GM12864 (cell line): ENCODE data around the gene DUOX2.

Experiments used
- DNase-seq: peaks from one replicate; pipeline ENCODE4 v3.0.0-alpha.2; 2011; ENCODE audit warnings: low read depth
- H3K4me3 ChIP-seq: 2 replicates; pipeline ENCODE4 v1.5.1; 2011; ENCODE audit warnings: mild to moderate bottlenecking, low read depth, low read length, control low read depth
- CTCF ChIP-seq: IDR thresholded peaks from 2 replicates; pipeline ENCODE4 v1.5.1; 2011; ENCODE audit warnings: low read depth, mild to moderate bottlenecking, moderate library complexity, low read length, control low read depth, inconsistent platforms; ENCODE audit errors: missing control alignments

DUOX2 gene

DNA sequence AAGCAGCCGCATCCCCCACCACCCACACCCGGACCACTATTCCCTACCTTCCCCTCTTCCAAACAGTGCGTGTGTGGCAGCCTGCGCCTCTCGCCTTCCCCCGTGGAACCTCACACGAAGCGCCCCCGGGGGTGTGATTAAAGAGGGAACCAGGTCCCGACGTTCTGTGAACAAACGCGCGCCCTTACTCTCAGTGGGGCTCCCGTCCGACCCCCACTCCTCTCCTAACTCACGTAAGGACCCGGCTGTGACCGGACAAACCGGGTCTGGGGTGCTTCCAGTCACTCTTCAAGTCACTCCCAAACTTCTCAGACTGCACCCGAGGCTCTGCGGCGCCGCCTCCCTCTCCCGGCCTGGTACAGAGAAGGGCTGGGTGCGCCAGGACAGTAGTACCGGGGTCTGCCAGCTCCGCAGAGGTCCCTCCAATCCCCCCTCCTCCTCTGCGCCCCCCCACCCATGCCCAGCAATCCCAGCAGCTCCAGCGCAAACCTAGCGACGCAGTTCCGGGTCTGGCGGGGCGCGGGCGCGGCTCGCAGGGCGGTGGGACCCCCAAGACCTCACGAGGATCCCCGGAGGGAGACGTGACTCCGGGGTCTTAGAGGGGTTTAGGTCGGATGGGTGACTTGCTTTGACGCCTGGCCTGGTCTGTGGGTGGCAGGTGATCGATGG lies 15.1 kb upstream of the DUOX2 start:
- no peak overlapping the region for H3K4me3 ChIP-seq
- TF ChIP-seq CTCF, result no peak
- no peak for DNase-seq

DNA sequence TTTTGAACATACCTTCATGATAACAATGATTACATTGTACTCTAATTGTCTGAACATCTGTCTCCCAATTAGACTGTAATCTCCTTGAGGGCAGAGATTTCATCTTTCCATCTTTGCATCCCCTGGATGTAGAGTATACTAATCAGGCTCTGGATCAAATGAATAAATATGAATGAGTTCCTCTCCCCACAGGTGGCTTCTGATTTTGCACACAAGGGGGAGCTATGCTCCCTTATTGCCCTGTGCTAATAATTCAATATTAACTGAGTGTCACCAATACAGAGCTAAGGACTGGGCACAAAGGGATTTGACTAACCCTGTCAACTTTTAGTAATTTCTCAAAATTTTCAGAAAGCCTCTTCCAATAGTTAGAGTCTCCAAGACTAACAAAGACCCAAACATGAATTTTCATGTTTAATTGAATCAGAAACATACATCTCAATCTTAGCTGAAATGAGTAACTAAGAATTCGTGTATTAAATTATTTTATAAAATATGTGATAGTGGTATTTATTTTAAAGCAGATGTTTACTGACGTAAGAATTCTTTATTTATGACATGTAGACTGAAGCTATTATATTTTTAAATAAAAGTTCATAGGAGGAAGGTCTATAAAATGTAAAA lies 12.7 kb upstream of the DUOX2 start:
- DNase-seq, result no peak
- no peak overlapping the region for H3K4me3 ChIP-seq
- peak; percentile 65 for TF ChIP-seq CTCF

DNA sequence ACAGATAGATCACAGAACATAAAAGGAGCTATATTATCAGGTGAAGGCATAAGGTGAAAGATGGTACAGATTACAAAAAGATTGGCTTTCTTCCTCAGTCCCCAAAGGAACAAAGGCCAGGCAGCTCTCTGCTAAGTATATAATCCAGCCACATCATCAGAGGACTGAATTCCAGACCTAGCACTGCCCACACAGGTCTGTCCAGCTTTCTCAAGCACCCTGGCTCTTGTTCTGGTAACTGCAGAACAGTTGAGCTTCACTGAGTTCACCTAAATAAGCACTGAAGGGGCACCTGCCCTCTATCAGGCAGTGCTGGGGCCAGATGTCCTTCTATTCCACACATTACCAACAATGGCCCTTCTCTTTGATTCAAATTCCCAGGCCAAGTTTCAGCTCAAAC lies 9.4 kb upstream of the DUOX2 start:
- no peak for TF ChIP-seq CTCF
- no peak for DNase-seq
- no peak overlapping the region for H3K4me3 ChIP-seq

GRCh38 chr15:45122719-45123118 lies 8.7 kb upstream of the DUOX2 start:
- no peak for DNase-seq
- no peak overlapping the region for H3K4me3 ChIP-seq
- TF ChIP-seq CTCF, result no peak

DNA sequence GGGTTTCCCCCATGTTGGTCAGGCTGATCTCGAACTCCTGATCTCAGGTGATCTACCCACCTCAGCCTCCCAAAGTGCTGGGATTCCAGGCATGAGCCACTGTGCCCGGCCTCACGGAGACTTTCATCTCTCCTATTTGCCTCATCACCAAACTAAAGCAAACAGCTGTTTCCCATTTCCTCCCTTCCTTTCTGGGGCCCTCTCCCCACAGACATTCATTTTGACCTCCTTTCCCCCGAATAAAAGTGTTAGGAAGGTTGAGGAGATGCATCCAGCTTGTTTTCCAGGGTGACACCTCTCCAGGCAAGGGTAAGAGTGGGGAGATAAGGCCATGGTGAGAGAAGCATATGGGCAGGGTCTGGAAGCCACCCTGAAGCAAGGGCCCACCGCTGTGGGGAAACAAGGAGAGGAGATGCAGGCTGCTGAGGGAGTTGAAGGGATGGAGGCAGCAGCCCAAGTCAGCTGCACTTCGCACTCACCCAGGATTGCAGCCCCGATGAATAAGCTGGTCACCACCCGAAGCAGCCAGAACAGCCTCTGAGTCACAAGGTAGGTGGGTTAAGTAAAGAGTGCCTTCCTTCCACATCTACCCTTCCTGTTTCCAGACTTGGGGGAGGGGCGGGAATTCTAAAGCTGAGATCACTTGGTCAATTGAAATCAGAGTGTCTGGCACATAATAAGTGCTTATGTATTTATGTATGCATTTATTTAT lies 7.9 kb upstream of the DUOX2 start:
- H3K4me3 ChIP-seq, result no peak overlapping the region
- DNase-seq, result no peak
- no peak for TF ChIP-seq CTCF

GRCh38 chr15:45121020-45121419 lies 7.0 kb upstream of the DUOX2 start:
- no peak for TF ChIP-seq CTCF
- DNase-seq, result no peak
- H3K4me3 ChIP-seq, result no peak overlapping the region
